ENCODE results near the gene USHBP1. TPM values are rescaled to one million over a fixed set of nuclear protein-coding genes. Genes with fewer than 3 reads are reported as not detected.

The USHBP1 gene
- total RNA-seq: not detected in 2 replicates

GRCh38 chr19:17264641-17264979 lies at the start of gene USHBP1:
Gene USHBP1, minus strand, starts transcription at chr19:17264745. Its CDS starts 446 bp downstream, at chr19:17264299.

GRCh38 chr19:17309198-17309964 lies 44.8 kb upstream of the USHBP1 start, which contains the start of gene DDA1:
Gene DDA1, plus strand, starts transcription at chr19:17309563. Its CDS starts 92 bp downstream, at chr19:17309655.

GRCh38 chr19:17305517-17306284 lies 41.2 kb upstream of the USHBP1 start, which contains the start of gene MRPL34:
Gene MRPL34, plus strand, starts transcription at chr19:17305872. Its CDS starts 21 bp downstream, at chr19:17305893.

GRCh38 chr19:17303167-17303939 lies 38.8 kb upstream of the USHBP1 start, which contains the start of gene ABHD8:
Gene ABHD8, minus strand, starts transcription at chr19:17303425. Its CDS starts 1,809 bp downstream, at chr19:17301616.

GRCh38 chr19:17281391-17282304 lies 17.1 kb upstream of the USHBP1 start, which contains the start of gene ANKLE1:
Gene ANKLE1, plus strand, starts transcription at chr19:17281901. Its CDS starts 20 bp downstream, at chr19:17281921.

GRCh38 chr19:17266975-17267788 lies 2.6 kb upstream of the USHBP1 start, which contains the start of gene BABAM1:
Gene BABAM1, plus strand, starts transcription at chr19:17267443. Its CDS starts 1,364 bp downstream, at chr19:17268807.

GRCh38 chr19:17245535-17245984 lies 19.0 kb downstream of the USHBP1 start, which contains the start of gene NR2F6:
Gene NR2F6, minus strand, starts transcription at chr19:17245919. Its CDS starts 699 bp downstream, at chr19:17245220.

GRCh38 chr19:17226002-17226933 lies 38.3 kb downstream of the USHBP1 start, which contains the start of gene OCEL1:
Gene OCEL1, plus strand, starts transcription at chr19:17226226. Its CDS starts 22 bp downstream, at chr19:17226248.

GRCh38 chr19:17215127-17215971 lies 49.2 kb downstream of the USHBP1 start, which contains the start of gene USE1:
Gene USE1, plus strand, starts transcription at chr19:17215357. Its CDS starts 49 bp downstream, at chr19:17215406.

Other genes with a start within 250 kb of the USHBP1 start
- 2.1 and 3.7 TPM in 2 replicates for gene CPAMD8, start 237.9 kb downstream of the USHBP1 start, total RNA-seq
- 3.1 and 17.7 TPM in 2 replicates for gene HAUS8, start 189.3 kb downstream of the USHBP1 start, total RNA-seq
- 33.0 and 33.1 TPM in 2 replicates for gene MYO9B, start 189.0 kb downstream of the USHBP1 start, total RNA-seq
- 16.8 and 19.1 TPM in 2 replicates for gene USE1, start 49.4 kb downstream of the USHBP1 start, total RNA-seq
- gene OCEL1, start 38.5 kb downstream of the USHBP1 start, total RNA-seq: 2.8 and 5.5 TPM in 2 replicates
- gene NR2F6, start 18.8 kb downstream of the USHBP1 start, total RNA-seq: 77.4 and 94.2 TPM in 2 replicates
- gene BABAM1, start 2.7 kb upstream of the USHBP1 start, total RNA-seq: 62.6 and 101 TPM in 2 replicates
- 0.62 and 0.76 TPM in 2 replicates for gene ANKLE1, start 17.2 kb upstream of the USHBP1 start, total RNA-seq
- gene ABHD8, start 38.7 kb upstream of the USHBP1 start, total RNA-seq: 19.6 and 20.1 TPM in 2 replicates
- gene MRPL34, start 41.1 kb upstream of the USHBP1 start, total RNA-seq: 46.9 and 81.8 TPM in 2 replicates
- gene DDA1, start 44.8 kb upstream of the USHBP1 start, total RNA-seq: 17.1 and 31.0 TPM in 2 replicates
- gene ANO8, start 70.1 kb upstream of the USHBP1 start, total RNA-seq: 1.3 and 3.9 TPM in 2 replicates
- 22.2 and 32.7 TPM in 2 replicates for gene GTPBP3, start 72.8 kb upstream of the USHBP1 start, total RNA-seq
- gene PLVAP, start 112.6 kb upstream of the USHBP1 start, total RNA-seq: not detected in 2 replicates
- gene CCDC194, start 129.5 kb upstream of the USHBP1 start, total RNA-seq: not detected in 2 replicates
- 0.08 and 0.47 TPM in 2 replicates for gene BST2, start 140.9 kb upstream of the USHBP1 start, total RNA-seq
- gene MVB12A, start 155.3 kb upstream of the USHBP1 start, total RNA-seq: 62.6 and 85.3 TPM in 2 replicates
- not detected in 2 replicates for gene TMEM221, start 183.9 kb upstream of the USHBP1 start, total RNA-seq
- gene NXNL1, start 196.2 kb upstream of the USHBP1 start, total RNA-seq: not detected in 2 replicates
- 8.1 and 21.4 TPM in 2 replicates for gene SLC27A1, start 205.8 kb upstream of the USHBP1 start, total RNA-seq
- gene PGLS, start 246.9 kb upstream of the USHBP1 start, total RNA-seq: 90.5 and 110 TPM in 2 replicates

All from hair follicular keratinocyte (primary cell).